GM23338 (cell line): ENCODE results near the gene XPR1. TPM values are rescaled to one million over a fixed set of nuclear protein-coding genes. Genes with fewer than 3 reads are reported as not detected.
A peak's percentile ranks its signal among the peaks of the same experiment; 100 is the strongest.

Source experiments
- ATAC-seq: fragments of 200-7000 bp; cut with Tn5 transposase; 3 replicates; pipeline ENCODE4 v1.9.1; 2020
- DNase-seq: peaks from one replicate; pipeline ENCODE4 v3.0.0-alpha.2; 2015; ENCODE audit warnings: low spot score
- H2AFZ ChIP-seq: fragments of 200-600 bp; sonication (generic); 2 replicates; pipeline ENCODE4 v1.8.0; 2016; ENCODE audit warnings: antibody characterized with exemption, mild to moderate bottlenecking, moderate library complexity
- H3F3A ChIP-seq: fragments of 200-600 bp; sonication (generic); replicated peaks from 2 replicates; pipeline ENCODE4 v1.8.0; 2017; ENCODE audit warnings: antibody characterized with exemption, mixed run types, low read depth
- H3K27ac ChIP-seq: fragments of 200-600 bp; sonication (generic); 2 replicates; pipeline ENCODE4 v1.6.1; 2016; ENCODE audit warnings: low read depth
- H3K27me3 ChIP-seq: fragments of 200-600 bp; sonication (generic); 2 replicates; pipeline ENCODE4 v1.8.0; 2016; ENCODE audit warnings: mild to moderate bottlenecking, mixed run types, moderate library complexity; ENCODE audit not compliant: insufficient read depth
- H3K36me3 ChIP-seq: fragments of 200-600 bp; sonication (generic); 2 replicates; pipeline ENCODE4 v1.8.0; 2016; ENCODE audit warnings: mild to moderate bottlenecking; ENCODE audit not compliant: insufficient read depth
- H3K4me1 ChIP-seq: fragments of 200-600 bp; sonication (generic); 2 replicates; pipeline ENCODE4 v1.8.0; 2016; ENCODE audit warnings: mild to moderate bottlenecking, moderate library complexity; ENCODE audit not compliant: insufficient read depth
- H3K4me2 ChIP-seq: fragments of 200-600 bp; sonication (generic); 2 replicates; pipeline ENCODE4 v1.7.1; 2017; ENCODE audit warnings: mixed run types
- H3K4me3 ChIP-seq: fragments of 200-600 bp; sonication (generic); 2 replicates; pipeline ENCODE4 v1.6.1; 2016; ENCODE audit warnings: mixed run types
- H3K79me2 ChIP-seq: fragments of 200-600 bp; sonication (generic); replicated peaks from 2 replicates; pipeline ENCODE4 v1.8.0; 2017; ENCODE audit warnings: mild to moderate bottlenecking; ENCODE audit not compliant: insufficient read depth
- H3K9me2 ChIP-seq: fragments of 200-600 bp; sonication (generic); 2 replicates; pipeline ENCODE4 v1.8.0; 2017; ENCODE audit not compliant: insufficient read depth
- H4K20me1 ChIP-seq: fragments of 200-600 bp; sonication (generic); replicated peaks from 2 replicates; pipeline ENCODE4 v1.8.0; 2017; ENCODE audit warnings: mild to moderate bottlenecking; ENCODE audit not compliant: insufficient read depth
- H3K27ac Mint-ChIP-seq: 2 replicates; pipeline ENCODE4 v1.8.0; 2020; ENCODE audit warnings: inconsistent platforms, mild to moderate bottlenecking, moderate library complexity, mixed read lengths
- H3K27me3 Mint-ChIP-seq: 3 replicates; pipeline ENCODE4 v1.8.0; 2022; ENCODE audit warnings: low read depth, mild to moderate bottlenecking, moderate library complexity, mixed read lengths, inconsistent platforms; ENCODE audit not compliant: insufficient read depth, poor library complexity
- H3K36me3 Mint-ChIP-seq: 3 replicates; pipeline ENCODE4 v1.8.0; 2021; ENCODE audit warnings: low read depth, mild to moderate bottlenecking, inconsistent platforms, moderate library complexity, mixed read lengths
- H3K4me1 Mint-ChIP-seq: 3 replicates; pipeline ENCODE4 v1.8.0; 2020; ENCODE audit warnings: mild to moderate bottlenecking, inconsistent platforms, mixed read lengths
- H3K4me3 Mint-ChIP-seq: 3 replicates; pipeline ENCODE4 v1.8.0; 2021; ENCODE audit warnings: moderate library complexity, mild to moderate bottlenecking, inconsistent platforms, mixed read lengths
- H3K9me3 Mint-ChIP-seq: 3 replicates; pipeline ENCODE4 v1.8.0; 2020; ENCODE audit warnings: moderate library complexity, mild to moderate bottlenecking, inconsistent platforms, mixed read lengths
- EZH2phosphoT487 ChIP-seq: fragments of 200-600 bp; sonication (generic); IDR thresholded peaks from one replicate; pipeline ENCODE4 v1.8.1; 2018; ENCODE audit warnings: antibody characterized with exemption; ENCODE audit not compliant: unreplicated experiment
- JUNB ChIP-seq: IDR thresholded peaks from one replicate; pipeline ENCODE4 v1.6.1; 2016; ENCODE audit warnings: antibody characterized with exemption; ENCODE audit not compliant: unreplicated experiment
- NANOG ChIP-seq: IDR thresholded peaks from 2 replicates; pipeline ENCODE4 v1.6.1; 2016; ENCODE audit warnings: antibody characterized with exemption, borderline replicate concordance
- STAT1 ChIP-seq: IDR thresholded peaks from one replicate; pipeline ENCODE4 v1.6.1; 2016; ENCODE audit warnings: antibody characterized with exemption; ENCODE audit not compliant: unreplicated experiment
- ZNF331 ChIP-seq: fragments of 250-450 bp; sonication (Bioruptor Pico); IDR thresholded peaks from 2 replicates; pipeline ENCODE4 v1.5.0; 2020; ENCODE audit warnings: low read depth, mild to moderate bottlenecking, moderate library complexity
- polyA plus RNA-seq: library from polyadenylated mRNA; unstranded; fragments of >200 nt; fragmentation: Nextera tagmentation; extraction: Ambion mirVana; gene quantifications from 2 replicates; pipeline ENCODE4 v1.2.1, GENCODE V29; 2016
- total RNA-seq: library from RNA; depleted of rRNA; stranded (reverse); fragments of >200 nt; shearing (Covaris generic); gene quantifications from 2 replicates; pipeline ENCODE4 v1.2.3, GENCODE V29; 2014
- TF ChIP-seq, protein P1 (sequence below): fragments of 250-450 bp; sonication (Bioruptor Pico); IDR thresholded peaks from 2 replicates; pipeline ENCODE4 v1.5.0; 2020; ENCODE audit warnings: mild to moderate bottlenecking, moderate library complexity
- TF ChIP-seq, protein P2 (sequence below): IDR thresholded peaks from one replicate; pipeline ENCODE4 v1.6.1; 2018; ENCODE audit warnings: antibody characterized with exemption; ENCODE audit not compliant: unreplicated experiment

The XPR1 gene
- total and polyA plus RNA-seq, 2 experiments from 2014 or later, result 9.3 to 38.1 TPM

DNA sequence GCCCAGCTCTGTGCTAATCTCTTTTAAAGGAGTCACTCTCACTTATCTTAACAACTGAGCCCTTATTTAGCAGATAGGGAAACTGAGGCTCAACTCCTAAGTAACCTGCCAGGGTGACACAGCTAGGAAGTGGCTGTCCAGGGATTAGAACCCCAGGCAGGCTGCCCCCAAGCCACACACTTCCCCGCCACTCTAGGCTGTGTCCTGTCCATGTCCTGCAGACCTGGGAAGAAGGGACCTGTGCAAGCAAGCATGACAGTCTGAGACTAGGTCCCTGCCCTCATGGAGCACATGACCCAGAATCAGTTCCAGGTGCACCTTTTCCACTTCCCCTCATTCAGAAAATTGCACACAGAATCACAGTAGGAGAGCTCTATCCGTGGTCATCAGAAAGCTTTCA lies 293.1 kb downstream of the XPR1 start (continued):
- TF ChIP-seq, protein P1, sequence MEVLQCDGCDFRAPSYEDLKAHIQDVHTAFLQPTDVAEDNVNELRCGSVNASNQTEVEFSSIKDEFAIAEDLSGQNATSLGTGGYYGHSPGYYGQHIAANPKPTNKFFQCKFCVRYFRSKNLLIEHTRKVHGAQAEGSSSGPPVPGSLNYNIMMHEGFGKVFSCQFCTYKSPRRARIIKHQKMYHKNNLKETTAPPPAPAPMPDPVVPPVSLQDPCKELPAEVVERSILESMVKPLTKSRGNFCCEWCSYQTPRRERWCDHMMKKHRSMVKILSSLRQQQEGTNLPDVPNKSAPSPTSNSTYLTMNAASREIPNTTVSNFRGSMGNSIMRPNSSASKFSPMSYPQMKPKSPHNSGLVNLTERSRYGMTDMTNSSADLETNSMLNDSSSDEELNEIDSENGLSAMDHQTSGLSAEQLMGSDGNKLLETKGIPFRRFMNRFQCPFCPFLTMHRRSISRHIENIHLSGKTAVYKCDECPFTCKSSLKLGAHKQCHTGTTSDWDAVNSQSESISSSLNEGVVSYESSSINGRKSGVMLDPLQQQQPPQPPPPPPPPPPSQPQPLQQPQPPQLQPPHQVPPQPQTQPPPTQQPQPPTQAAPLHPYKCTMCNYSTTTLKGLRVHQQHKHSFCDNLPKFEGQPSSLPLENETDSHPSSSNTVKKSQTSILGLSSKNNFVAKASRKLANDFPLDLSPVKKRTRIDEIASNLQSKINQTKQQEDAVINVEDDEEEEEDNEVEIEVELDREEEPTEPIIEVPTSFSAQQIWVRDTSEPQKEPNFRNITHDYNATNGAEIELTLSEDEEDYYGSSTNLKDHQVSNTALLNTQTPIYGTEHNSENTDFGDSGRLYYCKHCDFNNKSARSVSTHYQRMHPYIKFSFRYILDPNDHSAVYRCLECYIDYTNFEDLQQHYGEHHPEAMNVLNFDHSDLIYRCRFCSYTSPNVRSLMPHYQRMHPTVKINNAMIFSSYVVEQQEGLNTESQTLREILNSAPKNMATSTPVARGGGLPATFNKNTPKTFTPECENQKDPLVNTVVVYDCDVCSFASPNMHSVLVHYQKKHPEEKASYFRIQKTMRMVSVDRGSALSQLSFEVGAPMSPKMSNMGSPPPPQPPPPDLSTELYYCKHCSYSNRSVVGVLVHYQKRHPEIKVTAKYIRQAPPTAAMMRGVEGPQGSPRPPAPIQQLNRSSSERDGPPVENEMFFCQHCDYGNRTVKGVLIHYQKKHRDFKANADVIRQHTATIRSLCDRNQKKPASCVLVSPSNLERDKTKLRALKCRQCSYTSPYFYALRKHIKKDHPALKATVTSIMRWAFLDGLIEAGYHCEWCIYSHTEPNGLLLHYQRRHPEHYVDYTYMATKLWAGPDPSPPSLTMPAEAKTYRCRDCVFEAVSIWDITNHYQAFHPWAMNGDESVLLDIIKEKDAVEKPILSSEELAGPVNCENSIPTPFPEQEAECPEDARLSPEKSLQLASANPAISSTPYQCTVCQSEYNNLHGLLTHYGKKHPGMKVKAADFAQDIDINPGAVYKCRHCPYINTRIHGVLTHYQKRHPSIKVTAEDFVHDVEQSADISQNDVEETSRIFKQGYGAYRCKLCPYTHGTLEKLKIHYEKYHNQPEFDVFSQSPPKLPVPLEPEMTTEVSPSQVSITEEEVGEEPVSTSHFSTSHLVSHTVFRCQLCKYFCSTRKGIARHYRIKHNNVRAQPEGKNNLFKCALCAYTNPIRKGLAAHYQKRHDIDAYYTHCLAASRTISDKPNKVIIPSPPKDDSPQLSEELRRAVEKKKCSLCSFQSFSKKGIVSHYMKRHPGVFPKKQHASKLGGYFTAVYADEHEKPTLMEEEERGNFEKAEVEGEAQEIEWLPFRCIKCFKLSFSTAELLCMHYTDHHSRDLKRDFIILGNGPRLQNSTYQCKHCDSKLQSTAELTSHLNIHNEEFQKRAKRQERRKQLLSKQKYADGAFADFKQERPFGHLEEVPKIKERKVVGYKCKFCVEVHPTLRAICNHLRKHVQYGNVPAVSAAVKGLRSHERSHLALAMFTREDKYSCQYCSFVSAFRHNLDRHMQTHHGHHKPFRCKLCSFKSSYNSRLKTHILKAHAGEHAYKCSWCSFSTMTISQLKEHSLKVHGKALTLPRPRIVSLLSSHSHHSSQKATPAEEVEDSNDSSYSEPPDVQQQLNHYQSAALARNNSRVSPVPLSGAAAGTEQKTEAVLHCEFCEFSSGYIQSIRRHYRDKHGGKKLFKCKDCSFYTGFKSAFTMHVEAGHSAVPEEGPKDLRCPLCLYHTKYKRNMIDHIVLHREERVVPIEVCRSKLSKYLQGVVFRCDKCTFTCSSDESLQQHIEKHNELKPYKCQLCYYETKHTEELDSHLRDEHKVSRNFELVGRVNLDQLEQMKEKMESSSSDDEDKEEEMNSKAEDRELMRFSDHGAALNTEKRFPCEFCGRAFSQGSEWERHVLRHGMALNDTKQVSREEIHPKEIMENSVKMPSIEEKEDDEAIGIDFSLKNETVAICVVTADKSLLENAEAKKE (CRISPR knock-in tag), result no peak
- TF ChIP-seq NANOG, result no peak
- TF ChIP-seq JUNB, result no peak
- no peak for TF ChIP-seq ZNF331
- no peak for TF ChIP-seq STAT1

DNA sequence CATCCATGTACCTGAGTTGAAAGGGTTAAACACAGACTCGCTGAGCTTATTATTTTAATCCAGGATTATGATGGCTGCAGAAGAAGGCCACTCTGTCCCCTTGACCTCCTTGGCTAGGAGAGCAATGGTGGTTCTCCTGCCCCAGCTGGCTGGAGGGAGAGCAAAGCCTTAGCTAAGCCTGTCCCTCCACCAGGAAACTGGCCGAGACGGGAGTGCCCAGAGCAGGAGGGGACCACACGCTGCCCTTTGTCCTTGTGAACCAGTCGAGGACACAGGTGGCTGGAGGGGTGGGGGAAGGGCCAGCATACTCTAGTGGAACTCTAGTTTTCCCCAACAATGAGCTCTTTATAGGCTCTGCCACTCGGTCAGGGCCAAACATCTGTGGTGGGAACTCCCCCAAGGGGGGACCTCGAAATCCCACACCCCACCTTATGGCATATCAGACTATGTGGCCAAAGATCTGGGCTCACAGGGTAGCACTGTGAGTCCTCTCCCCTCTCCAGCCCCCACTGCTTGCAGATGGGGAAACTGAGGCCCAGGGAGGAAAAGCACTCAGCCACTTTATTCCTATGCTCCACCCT lies 293.7 kb downstream of the XPR1 start:
- Mint-ChIP-seq H3K27ac (peak overlapping the region; percentile 74; the same call in 1 of the 2 replicates), H3K9me3 (no peaks in the 10 kb centered on the region; the same call in 2 of the 3 replicates), H3K36me3 (no peaks in the 10 kb centered on the region), H3K4me1 (peaks cover 73% of the 10 kb centered on the region), H3K4me3 (no peak overlapping the region), H3K27me3 (peaks cover 9% of the 10 kb centered on the region)
- Histone ChIP-seq H2AFZ (no peak overlapping the region), H3K79me2 (no peaks in the 10 kb centered on the region), H3K4me2 (peak overlapping the region; percentile 64), H3K27ac (no peak overlapping the region), H3K9me2 (peaks cover 6% of the 10 kb centered on the region; the same call in 1 of the 2 replicates), H4K20me1 (no peaks in the 10 kb centered on the region), H3K36me3 (no peaks in the 10 kb centered on the region), H3F3A (no peaks in the 10 kb centered on the region), H3K4me3 (no peak overlapping the region), H3K4me1 (peaks cover 45% of the 10 kb centered on the region), H3K27me3 (no peaks in the 10 kb centered on the region)
- ATAC-seq (no peak; the same call in 2 of the 3 replicates), DNase-seq (peak; percentile 53)
- TF ChIP-seq, protein P2, sequence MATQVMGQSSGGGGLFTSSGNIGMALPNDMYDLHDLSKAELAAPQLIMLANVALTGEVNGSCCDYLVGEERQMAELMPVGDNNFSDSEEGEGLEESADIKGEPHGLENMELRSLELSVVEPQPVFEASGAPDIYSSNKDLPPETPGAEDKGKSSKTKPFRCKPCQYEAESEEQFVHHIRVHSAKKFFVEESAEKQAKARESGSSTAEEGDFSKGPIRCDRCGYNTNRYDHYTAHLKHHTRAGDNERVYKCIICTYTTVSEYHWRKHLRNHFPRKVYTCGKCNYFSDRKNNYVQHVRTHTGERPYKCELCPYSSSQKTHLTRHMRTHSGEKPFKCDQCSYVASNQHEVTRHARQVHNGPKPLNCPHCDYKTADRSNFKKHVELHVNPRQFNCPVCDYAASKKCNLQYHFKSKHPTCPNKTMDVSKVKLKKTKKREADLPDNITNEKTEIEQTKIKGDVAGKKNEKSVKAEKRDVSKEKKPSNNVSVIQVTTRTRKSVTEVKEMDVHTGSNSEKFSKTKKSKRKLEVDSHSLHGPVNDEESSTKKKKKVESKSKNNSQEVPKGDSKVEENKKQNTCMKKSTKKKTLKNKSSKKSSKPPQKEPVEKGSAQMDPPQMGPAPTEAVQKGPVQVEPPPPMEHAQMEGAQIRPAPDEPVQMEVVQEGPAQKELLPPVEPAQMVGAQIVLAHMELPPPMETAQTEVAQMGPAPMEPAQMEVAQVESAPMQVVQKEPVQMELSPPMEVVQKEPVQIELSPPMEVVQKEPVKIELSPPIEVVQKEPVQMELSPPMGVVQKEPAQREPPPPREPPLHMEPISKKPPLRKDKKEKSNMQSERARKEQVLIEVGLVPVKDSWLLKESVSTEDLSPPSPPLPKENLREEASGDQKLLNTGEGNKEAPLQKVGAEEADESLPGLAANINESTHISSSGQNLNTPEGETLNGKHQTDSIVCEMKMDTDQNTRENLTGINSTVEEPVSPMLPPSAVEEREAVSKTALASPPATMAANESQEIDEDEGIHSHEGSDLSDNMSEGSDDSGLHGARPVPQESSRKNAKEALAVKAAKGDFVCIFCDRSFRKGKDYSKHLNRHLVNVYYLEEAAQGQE, result no peak
- TF ChIP-seq EZH2phosphoT487, result no peak
- TF ChIP-seq ZNF331, result no peak
